ENCODE data around the gene ABCC1.
"Not testable (repeated sequence)": the region's sequence is repeated elsewhere in the genome, so short reads cannot be mapped to it uniquely, and the experiment has no call there.

Gene ABCC1

GRCh38 chr16:16186820-16187219 is 237.4 kb downstream of the ABCC1 start:
- no peak overlapping the region for H3K4me3 ChIP-seq (ENCODE audit: control insufficient read depth, low read depth, low read length)
- no peak for DNase-seq (ENCODE audit: low read depth)
- no peak for TF ChIP-seq CTCF (conservative IDR thresholded peaks at IDR 0.05; ENCODE audit: control insufficient read depth, insufficient read depth, low read depth, low read length)

- no peak for TF ChIP-seq CTCF (conservative IDR thresholded peaks at IDR 0.05; ENCODE audit: control insufficient read depth, insufficient read depth, low read depth, low read length)
- no peak for DNase-seq (ENCODE audit: low read depth)
- H3K4me3 ChIP-seq (ENCODE audit: control insufficient read depth, low read depth, low read length) = no peak overlapping the region
Observed at GRCh38 chr16:16188827-16189226, 239.4 kb downstream of the ABCC1 start.

GRCh38 chr16:16189842-16190241 is 240.4 kb downstream of the ABCC1 start:
- H3K4me3 ChIP-seq (ENCODE audit: control insufficient read depth, low read depth, low read length) = no peak overlapping the region
- DNase-seq (ENCODE audit: low read depth) = no peak
- TF ChIP-seq CTCF (conservative IDR thresholded peaks at IDR 0.05; ENCODE audit: control insufficient read depth, insufficient read depth, low read depth, low read length) = no peak

GRCh38 chr16:16190546-16190945 is 241.1 kb downstream of the ABCC1 start:
- TF ChIP-seq CTCF (conservative IDR thresholded peaks at IDR 0.05; ENCODE audit: control insufficient read depth, insufficient read depth, low read depth, low read length) = no peak
- no peak for DNase-seq (ENCODE audit: low read depth)
- H3K4me3 ChIP-seq (ENCODE audit: control insufficient read depth, low read depth, low read length) = no peak overlapping the region

GRCh38 chr16:16190966-16191365 is 241.6 kb downstream of the ABCC1 start:
- not testable (repeated sequence) for H3K4me3 ChIP-seq (ENCODE audit: control insufficient read depth, low read depth, low read length); DNase-seq (ENCODE audit: low read depth)

- no peak for DNase-seq (ENCODE audit: low read depth)
- TF ChIP-seq CTCF (conservative IDR thresholded peaks at IDR 0.05; ENCODE audit: control insufficient read depth, insufficient read depth, low read depth, low read length) = no peak
- no peak overlapping the region for H3K4me3 ChIP-seq (ENCODE audit: control insufficient read depth, low read depth, low read length)
Observed at GRCh38 chr16:16191493-16192167, 242.2 kb downstream of the ABCC1 start.
